CD4-positive, alpha-beta T cell treated with Interleukin-21 for 1 hour (primary cell): Measurements from ENCODE around the gene HES4.

Source experiments
- DNase-seq: peaks from one replicate; pipeline ENCODE4 v3.0.0-alpha.2; 2020

HES4 gene

DNA sequence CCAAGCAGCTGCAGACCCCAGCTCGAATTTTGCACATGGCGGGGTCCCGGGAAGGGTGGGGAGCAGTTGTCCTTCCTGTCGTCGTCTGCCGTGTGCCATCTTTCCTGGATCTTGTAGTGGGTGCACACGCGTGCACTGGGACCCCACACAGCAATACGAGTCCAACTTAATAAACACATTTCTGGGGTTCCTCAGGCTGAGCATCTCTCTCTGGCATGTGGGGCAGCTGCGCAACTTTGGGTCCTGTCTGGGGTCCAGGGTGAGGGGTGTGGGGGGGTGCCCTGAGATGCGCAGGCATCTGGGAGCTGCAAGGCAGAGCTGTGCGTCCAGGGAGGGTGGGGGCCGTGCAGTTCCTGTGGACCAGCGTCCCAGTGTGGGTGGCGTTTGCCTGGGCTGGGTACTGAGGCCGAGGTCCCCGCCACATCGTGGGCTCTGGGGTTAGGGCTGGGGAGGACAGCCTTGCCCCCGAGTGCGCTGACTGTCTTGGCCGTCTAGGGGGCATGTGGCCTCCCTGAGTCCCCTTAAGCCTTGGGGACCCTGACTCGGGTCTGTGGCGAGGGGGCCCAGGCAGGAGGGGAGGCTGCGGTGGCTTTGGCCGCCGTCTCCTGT is 34.3 kb downstream of the HES4 start:
- DNase-seq = no peak

DNA sequence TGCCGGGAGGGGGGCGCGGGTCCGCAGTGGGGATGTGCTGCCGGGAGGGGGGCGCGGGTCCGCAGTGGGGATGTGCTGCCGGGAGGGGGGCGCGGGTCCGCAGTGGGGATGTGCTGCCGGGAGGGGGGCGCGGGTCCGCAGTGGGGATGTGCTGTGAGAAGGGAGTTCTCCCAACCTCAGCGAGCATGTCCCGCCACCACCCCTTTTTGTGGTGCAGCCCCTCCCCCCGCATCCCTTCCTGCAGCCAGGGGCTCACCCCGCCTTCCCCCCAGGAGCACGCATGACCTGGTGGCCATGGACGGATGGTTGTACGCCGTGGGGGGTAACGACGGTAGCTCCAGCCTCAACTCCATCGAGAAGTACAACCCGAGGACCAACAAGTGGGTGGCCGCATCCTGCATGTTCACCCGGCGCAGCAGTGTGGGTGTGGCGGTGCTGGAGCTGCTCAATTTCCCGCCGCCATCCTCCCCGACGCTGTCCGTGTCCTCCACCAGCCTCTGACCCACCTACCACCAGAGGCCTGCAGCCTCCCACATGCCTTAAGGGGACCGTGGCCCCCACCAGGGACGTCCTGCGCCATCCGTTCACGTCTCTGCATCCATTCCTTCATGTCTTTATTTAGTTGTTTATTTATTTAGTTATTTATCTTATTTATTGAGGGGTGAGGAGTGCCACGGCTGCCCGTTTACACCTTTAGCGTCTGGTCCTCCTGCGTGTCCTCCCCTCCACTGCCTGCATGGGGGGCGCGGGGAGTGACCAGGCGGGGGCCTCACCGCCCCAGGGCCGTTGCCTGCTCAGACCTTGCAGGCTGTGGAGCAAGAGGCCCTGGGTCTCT is 35.0 kb downstream of the HES4 start:
- DNase-seq = no peak

DNA sequence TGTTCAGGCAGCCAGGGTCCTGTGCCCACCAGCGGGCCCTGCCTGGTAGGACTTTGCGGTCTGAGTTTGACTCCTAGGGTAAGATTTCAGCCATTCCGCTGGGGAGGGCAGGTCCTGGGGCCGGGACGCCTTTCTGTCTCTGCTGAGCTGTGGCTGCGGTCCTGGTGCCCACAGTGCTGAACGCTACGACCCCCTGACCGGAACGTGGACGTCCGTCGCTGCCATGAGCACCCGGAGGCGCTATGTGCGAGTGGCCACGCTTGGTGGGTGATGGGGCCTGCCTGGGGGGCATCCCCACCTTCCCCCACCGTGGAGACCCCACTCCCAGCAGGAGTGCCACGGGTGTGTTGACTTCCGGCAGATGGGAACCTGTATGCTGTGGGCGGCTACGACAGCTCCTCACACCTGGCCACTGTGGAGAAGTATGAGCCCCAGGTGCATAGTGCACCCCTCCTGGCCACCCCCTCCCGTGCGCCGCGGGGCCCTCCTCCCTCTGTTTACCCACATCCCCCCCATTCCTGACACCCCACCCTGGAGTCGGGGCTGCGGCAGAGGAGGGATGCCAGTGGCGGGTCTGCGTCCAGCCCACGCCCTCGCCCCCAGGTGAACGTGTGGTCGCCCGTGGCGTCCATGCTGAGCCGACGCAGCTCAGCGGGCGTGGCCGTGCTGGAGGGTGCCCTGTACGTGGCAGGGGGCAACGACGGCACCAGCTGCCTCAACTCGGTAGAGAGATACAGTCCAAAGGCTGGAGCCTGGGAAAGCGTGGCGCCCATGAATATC is 36.0 kb downstream of the HES4 start:
- no peak for DNase-seq

DNA sequence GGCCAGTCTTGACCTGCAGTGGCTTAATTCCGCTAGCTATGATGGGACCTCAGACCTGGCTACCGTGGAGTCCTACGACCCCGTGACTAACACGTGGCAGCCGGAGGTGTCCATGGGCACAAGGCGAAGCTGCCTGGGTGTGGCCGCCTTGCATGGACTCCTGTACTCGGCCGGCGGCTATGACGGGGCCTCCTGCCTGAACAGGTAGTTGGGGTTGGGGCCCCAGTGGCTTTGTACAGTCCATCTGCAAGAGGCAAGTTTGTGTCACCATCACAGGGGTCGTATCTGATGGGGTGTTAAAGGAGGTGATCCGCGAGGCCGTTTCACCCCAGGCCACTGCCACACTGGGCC is 36.6 kb downstream of the HES4 start:
- no peak for DNase-seq

DNA sequence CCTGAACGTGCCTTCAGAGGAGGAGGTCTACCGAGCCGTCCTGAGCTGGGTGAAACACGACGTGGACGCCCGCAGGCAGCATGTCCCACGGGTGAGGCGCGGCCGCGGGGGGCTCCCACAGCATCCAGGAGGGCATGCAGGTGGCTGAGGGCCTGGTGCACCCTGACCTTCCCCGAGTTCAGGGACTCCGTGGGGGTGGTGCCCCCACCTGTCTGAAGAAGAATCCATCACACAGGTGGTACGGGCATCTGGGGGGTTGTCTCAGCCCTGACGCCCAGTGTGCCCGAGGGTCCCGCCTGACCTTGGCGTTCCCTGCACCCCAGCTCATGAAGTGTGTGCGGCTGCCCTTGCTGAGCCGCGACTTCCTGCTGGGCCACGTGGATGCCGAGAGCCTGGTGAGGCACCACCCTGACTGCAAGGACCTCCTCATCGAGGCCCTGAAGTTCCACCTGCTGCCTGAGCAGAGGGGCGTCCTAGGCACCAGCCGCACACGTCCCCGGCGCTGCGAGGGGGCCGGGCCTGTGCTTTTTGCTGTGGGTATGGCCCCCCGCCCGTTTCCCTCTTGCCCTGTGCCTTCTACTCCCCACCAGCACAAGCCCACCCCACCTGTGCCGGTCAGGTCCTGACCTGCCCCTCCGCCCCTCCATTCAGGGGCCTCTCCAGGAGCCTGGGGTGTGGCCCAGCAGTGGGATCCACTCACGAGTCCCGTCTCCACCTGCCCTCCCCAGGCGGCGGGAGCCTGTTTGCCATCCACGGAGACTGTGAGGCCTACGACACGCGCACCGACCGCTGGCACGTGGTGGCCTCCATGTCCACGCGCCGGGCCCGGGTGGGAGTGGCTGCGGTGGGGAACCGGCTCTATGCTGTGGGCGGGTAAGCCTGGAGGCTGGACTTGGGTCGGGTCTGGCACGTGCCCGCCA is 37.3 kb downstream of the HES4 start:
- DNase-seq = no peak

DNA sequence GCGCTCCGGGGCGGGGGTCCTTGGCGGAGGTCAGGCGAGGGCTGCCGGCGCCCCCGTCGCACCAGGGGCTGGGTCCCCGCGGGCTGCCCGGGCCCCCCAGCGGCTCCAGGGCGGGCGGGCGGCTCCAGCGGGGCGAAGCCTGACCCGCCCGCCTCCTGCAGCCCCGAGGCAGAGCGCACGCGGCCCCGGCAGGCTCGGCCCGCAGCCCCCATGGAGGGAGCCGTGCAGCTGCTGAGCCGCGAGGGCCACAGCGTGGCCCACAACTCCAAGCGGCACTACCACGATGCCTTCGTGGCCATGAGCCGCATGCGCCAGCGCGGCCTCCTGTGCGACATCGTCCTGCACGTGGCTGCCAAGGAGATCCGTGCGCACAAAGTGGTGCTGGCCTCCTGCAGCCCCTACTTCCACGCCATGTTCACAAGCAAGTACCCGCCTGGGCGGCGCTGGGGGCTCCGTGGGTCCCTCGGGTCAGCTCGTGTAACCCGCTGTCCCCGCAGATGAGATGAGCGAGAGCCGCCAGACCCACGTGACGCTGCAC is 38.7 kb downstream of the HES4 start:
- no peak for DNase-seq

DNA sequence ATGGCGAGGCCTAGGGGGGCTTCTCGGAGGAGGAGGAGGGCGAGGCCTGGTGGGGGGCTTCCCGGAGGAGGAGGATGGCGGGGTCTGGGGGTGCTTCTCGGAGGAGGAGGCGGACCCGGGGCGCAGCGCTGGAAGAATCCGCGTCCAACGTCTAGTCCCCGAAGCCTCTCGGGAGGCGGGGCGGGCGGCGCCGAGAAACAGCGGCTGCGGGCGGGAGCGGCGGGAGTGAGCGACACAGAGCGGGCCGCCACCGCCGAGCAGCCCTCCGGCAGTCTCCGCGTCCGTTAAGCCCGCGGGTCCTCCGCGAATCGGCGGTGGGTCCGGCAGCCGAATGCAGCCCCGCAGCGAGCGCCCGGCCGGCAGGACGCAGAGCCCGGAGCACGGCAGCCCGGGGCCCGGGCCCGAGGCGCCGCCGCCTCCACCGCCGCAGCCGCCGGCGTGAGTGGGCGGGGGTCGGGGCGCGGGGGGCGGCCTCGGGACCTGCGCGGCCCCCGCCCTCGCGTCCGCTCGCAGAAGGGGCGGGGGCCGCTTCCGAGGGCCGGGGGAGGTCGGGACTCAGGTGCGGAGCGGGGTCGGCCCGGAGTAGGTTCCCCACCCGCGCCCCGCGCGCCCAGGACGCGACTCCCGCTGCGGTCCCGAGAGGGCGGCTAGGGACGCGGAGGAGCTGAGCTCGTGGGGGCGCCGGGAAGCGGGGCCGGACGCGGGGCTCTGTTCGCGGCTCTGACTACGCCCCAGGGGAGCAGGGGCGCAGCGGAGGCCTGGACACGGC is 39.4 kb downstream of the HES4 start, which contains the start of gene KLHL17:
TSS of gene KLHL17 (plus strand) at position 222 of the 769 bp plus-strand sequence. CDS start at position 332, 110 bp downstream.
- DNase-seq = peak; percentile 80

DNA sequence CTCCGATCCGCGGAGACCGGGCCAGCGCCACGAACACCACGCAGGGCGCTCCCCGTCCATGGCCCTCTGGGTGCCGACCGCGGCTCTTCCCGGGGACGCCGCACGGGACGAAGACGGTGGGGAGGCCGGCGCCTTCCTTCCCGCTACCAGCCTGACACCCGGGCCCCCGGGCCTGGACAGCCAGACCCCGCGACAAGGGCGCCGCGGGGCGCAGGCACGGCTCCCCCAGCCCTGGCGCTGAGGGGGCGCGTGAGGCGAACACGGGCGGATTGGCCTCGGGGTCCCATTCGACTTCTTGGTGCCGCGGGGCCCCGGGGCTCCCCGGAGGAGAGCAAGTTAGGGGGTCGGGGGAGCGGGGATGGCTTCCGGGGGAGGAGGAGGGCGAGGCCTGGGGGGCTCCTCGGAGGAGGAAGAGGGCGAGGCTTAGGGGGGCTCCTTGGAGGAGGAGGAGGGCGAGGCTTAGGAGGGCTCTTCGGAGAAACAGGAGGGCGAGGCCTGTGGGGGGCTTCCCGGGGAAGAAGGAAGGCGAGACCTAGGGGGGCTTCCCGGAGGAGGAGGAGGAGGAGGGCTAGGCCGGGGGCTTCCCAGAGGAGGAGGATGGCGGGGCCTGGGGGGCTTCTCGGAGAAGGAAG is 40.0 kb downstream of the HES4 start:
- no peak for DNase-seq

DNA sequence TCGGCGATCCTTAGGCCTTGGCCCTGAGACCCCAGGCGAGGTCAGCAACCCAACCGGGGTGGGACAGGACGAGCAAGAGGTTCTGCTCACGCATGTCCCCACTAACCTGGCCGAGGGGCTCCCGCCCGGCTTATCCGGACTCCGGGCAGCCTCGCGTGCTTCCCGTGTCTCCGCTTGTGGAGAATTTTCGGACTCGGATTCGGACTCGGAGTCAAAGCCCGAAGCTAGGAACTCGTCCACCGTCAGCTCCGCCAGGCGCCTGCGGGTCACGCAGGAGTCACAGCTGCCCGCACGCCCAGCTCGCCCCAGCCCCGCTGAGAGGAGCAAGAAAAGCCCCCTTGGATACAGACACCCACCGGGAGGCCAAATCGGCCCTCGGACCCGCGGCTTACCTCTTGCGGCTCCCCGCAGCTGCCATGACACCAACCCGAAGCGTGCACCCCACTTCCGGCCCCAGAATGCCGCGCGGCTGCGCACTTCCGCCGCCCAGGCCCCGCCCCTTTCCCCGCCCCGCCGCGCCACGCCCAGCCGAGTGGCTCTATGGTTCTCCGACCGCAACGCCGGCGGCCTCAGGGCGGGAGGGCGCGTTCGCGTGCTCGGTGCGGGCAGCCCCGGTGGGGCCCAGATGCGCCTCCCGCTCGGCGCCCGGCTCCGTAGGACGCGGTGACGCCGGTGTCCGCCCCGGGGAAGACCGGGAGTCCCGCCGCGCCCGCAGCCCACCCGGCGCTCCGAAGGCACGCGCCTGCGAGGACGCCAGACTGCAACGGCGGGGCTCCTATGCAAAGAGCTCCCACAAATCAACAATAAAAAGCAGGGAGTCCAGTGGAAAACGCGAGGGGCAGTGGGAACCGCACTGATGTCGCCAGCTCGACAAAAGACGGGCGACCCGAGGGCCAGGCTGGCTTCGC is 40.8 kb downstream of the HES4 start, which contains the start of gene NOC2L:
TSS of gene NOC2L (minus strand) at position 434 of the 908 bp plus-strand sequence. CDS start at position 418, 16 bp downstream.
- peak; percentile 97 for DNase-seq

DNA sequence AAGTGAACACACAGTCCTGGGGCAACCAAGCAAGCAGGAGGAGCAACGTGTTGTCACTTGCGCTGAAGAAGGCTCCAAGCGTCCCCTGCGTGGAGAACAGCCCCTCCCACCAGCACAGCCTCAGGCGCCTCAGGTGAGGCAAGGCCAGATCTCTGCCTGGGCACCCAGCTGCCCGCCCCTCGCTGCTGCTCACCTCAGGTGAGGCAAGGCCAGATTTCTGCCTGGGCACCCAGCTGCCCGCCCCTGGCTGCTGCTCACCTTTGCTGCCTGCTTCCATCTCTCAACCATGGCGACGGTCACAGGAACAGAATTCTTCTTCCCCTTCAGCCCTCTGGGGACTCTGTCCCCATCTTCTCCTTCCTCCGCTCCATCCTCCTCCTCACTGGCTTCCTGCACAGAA is 43.3 kb downstream of the HES4 start:
- no peak for DNase-seq

DNA sequence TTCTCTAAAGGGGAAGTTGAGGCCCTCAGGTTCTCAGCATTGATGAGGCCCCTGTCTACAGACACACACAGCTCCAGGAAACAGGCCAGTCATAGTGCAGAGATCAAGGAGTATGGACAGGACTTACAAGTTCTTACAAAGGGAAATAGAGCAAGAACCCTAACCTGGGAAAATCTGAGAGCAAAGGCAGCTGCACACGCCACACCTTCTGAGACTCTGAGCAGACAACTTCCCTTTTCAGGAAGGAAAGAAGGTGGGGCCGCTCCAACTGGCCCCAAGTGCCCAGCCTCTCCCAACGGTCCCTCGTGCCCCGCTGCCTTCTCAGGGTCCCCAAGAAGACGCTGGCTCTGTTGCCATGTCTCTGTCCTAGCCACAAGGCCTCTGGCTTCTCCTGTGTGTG is 44.4 kb downstream of the HES4 start:
- DNase-seq = no peak

DNA sequence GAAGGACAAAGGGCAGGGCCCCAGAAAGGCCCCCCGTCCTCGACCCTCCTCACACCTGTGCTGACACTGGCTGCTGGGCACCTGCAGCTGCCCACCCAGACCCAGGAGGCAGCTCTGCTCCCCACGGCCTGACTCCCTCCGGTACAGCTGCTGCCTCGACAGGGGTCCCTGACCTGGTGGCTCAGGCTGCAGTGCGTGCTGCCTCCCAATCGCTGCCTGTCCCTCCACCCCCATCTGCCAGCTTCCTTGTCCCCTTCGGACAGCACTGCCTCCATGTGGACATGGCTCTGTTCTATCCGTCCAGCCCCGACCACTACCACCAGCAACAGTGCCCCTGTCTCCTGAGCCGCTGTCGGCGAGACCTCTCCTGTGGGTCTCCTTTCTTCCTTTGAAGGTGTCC is 45.0 kb downstream of the HES4 start:
- no peak for DNase-seq

DNA sequence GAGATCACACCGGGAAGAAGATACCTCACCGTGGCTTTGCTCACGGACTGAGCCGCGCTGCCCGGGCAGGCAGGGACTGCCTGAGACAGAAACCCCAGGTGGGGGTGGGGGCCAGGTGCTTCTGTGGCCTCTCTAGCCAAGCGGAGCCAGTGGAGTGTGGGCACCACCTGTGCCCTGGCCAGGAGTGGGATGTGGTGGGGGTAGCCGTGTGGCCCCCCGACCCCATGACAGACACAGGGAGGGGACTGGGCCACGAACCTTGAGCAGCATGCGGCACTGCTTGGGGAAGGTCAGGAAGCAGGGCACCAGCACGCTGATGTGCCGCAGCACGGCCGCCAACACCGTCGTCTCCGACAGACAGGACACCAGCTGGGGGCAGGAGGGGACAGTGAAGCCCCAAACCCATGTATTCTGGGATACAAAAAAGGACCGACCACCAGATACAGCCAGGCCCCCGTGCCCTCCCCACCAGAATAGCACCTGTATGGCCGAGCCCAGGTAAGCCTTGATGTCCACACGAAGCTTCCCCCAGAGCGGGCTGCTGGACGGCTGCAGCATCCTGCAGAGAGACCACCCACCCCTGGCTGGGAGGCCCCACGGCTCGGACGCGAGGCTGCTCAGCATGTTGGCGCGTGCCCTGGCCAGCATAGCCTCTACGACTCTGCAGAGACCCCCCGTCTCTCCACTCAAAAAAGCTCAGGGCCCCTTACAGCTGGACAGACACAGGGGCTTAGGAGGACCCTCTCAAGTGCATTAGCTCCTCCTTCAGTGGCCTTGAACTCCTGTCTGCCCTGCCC is 46.2 kb downstream of the HES4 start:
- DNase-seq = no peak

DNA sequence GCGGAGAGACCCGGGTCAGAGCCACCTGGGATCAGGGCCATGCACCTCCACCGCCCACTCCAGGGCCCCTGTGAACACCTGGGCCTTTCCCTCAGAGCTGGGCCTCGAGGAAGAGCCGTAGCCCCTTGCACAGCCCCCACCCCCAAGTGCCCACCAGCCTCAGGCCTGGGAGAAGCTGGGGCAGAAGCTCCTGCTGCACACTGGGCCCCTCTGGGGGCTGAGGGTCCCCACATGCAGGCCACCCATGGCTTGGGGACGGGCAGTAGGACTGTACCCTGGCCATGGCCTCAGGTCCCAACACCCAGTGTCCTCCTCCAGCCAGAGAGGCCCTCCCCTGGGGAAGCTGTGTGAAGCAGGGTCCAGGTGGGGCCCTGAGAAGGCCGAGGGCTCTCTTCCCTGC is 47.3 kb downstream of the HES4 start:
- no peak for DNase-seq

DNA sequence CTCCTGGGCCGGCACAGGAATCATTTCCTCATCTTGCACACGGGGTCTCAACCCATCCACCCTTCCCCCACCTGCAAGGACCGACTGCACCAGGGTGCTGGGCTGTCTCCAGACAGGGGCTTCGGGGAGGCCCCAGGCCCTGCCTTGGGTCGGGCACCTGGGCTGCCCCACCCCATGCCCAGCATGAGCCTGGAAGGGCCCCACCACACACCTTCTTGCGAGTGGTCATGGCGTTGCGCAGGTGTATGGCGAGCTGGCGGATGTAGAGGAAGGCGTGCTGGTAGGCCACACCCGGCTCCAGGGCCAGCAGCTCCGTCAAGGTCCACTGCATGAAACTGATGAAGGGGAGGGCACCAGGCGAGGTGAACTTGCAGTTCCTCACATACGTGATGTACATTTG is 47.7 kb downstream of the HES4 start:
- no peak for DNase-seq

DNA sequence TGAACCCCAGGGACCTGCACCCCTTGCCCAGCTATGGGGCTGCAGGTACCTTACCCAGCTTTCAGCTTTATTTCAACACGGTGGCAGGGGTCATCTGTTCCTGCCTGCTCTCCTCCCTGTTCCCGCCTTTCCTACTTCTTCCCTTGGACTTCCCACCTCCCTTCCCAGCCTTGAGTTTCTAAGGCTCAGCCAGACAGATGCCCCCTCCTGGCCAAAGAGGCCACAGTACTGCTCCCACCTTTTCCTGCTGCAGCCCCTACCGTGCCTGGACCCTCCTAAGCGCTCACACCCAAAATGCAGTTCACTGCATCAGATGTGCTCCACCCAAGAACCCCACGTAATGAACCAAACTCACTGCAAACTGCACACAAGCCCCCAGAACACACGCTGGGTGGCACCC is 48.5 kb downstream of the HES4 start:
- DNase-seq = no peak

DNA sequence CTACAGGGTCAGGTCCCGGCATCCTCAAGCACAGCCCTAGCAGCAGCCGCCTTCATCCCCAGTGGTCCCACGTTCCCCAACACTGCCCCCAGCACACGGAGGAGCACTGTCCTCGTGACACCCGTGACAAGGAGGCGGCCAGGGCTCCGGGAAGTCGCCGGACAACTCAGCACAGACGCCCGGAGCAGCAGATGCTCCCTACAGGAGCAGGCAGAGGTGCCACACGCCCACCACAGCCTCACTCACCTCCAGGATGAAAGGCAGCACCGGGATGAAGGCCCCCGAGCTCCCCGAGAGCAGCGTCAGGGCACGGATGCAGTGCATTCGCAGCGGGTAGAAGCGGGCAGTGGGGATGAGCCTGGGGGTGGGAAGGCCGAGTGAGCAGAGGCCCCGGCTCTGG is 49.0 kb downstream of the HES4 start:
- no peak for DNase-seq

DNA sequence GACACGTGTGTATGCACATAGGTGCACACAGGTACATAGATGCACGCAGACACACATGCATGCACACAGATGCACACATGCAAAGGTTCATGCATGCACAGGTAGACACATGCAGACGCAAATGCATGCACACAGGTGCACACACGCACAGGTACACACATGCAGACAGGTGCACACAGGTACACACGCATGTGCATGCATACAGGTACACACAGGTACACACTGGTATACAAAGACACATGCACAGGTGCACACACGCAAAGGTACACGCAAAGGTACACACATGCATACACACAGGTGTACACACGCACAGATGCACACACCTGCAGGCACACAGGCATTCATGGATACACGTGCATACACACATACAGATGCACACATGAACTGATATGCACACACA is 49.6 kb downstream of the HES4 start:
- no peak for DNase-seq
